ENCODE results near the gene EXOC3L1.
A peak's percentile ranks its signal among the peaks of the same experiment; 100 is the strongest.

The EXOC3L1 gene

DNA sequence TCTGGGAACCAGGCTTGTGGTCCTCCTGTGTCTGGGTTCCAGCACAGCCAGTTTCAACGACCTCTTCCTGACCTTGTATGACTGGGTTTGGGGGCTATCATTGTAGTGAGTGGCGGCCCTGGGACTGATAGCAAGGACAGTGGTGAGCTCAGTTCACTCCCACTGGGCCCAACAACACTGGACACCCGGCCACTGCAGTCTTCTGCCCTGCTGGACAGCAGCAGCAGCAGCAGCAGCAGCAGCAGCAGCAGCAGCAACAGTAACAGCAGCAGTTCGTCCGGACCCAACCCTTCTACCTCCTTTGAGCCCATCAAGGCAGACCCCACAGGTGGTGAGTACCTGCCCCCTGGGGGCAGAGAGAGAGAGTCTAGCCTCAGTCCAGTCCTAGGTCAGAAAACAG, 5.7 kb upstream of the EXOC3L1 start:
- no peak for DNase-seq

DNA sequence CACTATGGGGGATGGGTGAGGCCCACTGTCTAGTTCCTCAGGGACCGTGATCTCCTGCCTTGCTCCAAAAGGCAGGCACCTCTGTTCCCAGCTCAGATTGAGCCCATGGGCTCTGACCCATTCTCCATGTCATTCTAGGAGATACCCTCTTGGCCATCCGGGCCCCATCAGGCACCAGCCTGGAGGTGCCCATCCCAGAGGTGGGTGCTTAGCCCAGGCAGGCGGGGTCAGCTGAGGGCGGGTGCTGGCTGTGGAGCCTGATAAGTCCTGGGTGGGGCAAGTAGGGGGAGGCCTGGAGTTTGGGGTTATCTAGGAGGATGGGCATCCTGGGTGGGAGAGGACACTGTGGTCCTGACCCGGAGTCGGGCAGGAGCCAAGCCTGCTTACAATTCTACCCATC, 4.3 kb upstream of the EXOC3L1 start:
- DNase-seq, result no peak

GRCh38 chr16:67193536-67193935, 3.6 kb upstream of the EXOC3L1 start:
- DNase-seq, result no peak

- no peak for DNase-seq
These were observed 2.9 kb upstream of the EXOC3L1 start for GRCh38 chr16:67192781-67193361.

- DNase-seq, result peak; percentile 94
These were observed 2.2 kb upstream of the EXOC3L1 start, which contains the start of gene E2F4 for GRCh38 chr16:67191995-67192681. E2F4 (plus strand) TSS chr16:67192155; CDS start chr16:67192228, 73 bp downstream.

GRCh38 chr16:67191411-67191994, 1.6 kb upstream of the EXOC3L1 start:
- no peak for DNase-seq

- no peak for DNase-seq
These were observed 788 bp upstream of the EXOC3L1 start for GRCh38 chr16:67190448-67191399.

DNA sequence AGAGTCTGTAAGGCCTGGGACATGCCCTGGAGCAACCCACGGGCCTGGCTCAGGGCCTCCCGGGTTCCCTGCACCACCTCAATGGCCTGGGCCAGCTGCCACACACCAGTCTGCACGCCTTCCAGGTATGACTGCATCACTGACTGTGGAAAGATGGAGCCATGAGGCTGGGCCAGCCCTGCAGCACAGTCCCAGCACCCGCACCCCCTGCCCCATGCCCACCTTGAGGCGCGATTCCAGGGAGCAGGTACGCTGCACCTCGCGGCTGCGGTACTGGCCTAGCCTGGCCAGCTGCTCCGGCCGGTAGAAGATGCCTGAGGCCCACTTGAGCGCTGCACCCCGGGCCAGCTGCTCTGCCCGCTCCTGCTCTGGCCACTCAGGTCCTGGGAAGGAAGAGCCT, 1.1 kb downstream of the EXOC3L1 start:
- DNase-seq, result no peak

DNA sequence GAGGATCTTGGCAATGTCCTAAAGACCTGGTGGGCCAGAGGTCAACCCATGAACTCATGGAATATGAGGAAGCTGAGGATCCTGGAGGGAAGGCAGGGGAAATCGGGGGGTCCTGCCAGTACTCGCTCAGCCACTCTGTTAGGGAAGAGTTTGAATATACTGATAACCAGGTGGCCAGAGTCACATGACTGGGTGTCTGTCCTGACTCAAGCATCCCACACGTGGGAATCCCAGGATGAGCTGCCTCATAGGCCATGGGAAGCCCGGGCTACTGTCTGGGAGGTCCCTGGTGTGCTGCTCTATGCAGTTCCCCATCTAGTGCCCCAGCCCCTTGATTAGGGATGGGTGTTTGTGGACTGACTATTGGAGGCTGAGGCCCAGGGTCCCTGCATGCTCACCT, 1.6 kb downstream of the EXOC3L1 start:
- DNase-seq, result no peak

GRCh38 chr16:67187175-67187890, 2.6 kb downstream of the EXOC3L1 start:
- DNase-seq, result no peak

- no peak for DNase-seq
These were observed 3.4 kb downstream of the EXOC3L1 start for GRCh38 chr16:67186550-67186950.

GRCh38 chr16:67185651-67186134, 4.2 kb downstream of the EXOC3L1 start:
- DNase-seq, result no peak

- DNase-seq, result peak; percentile 94
These were observed 4.8 kb downstream of the EXOC3L1 start for GRCh38 chr16:67184995-67185650.

DNA sequence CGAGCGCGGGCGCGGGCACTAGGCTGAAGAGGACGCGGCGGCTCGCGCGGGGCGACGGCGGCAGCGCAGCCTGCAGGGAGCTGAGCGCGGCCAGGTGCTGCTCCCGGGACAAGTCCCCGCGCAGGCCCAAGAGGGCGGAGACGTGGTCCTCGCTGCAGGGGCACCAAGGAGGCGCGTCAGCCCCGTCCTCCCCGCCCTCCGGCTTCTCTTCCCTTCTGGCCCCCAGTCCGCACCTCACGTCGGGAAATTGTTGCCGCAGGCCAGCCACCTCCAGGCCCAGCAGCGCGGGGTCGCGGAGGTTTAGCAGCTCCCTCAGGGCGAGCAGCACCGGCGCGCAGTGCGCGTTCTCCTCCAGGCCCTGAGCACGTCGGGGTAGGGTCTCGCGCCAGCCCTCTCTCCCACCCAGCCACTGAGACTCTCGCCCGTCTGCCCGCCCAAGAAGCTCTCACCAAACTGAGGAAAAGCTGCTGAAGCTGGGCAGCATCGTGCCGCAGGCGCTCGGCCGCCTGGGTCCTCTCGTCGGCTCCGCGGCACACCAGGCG, 5.4 kb downstream of the EXOC3L1 start:
- no peak for DNase-seq

DNA sequence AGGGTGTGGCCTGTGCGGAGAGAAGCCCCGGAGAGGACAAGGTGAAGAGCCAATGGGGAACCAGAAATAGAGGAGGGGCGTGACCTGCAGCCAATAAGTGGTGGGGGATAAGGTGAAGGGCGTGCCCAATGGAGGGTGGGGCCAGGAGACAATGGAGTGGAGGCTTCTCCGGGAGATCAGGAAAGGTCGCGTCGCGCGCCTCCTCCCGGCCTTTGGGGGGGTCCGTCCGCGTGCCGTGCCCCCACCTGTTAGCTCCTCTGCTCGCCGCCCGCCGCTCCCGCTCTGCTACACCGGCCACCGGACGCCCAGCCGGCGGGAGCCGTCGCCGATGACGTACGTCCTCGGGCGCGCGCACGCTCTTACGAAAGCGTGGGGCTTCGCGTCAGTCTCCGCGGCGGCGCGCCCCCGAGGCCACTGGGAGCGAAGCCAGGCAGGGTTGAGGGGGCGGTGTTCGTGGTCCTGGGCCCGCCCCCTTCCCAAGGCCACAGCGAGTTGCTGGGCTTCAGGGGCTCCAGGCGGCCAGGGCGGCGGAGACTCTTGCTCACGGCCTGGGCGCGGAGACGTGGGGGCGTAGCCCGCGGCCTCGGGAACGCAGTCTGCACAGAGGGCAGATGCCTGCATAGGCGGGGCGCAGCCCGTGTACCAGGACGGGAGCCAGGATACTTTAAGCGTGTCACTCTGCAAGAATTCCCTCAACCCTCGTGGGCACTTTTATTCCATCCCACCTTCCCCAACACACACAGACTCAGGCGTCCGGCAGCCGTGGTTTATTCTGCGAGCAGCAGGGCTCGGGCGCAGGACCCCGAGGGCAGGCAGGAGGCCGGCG, 6.1 kb downstream of the EXOC3L1 start, which contains the start of gene MATCAP1:
TSS of gene MATCAP1 (minus strand) at position 337 of the 826 bp plus-strand sequence. CDS start 3,353 bp downstream, outside the sequence.
- peak; percentile 97 for DNase-seq

DNA sequence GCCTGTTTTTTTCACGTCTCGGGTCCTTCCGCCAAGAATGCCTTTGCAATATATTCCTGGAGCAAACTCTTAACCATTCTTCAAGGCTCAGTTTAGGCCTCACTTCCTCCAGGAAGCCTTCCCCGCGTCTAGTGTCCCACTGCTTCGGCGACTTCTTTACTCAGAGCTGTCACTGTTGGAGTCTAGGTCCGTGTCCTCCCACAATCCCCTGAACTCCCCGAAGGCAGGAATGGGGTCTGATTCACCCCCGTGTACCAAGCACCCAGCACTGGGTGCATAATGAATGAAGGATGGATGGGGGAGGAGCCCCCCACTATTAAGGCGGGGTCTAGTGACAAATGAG, 6.7 kb downstream of the EXOC3L1 start:
- DNase-seq, result no peak

- DNase-seq, result no peak
These were observed 7.6 kb downstream of the EXOC3L1 start for GRCh38 chr16:67182288-67182687.

GRCh38 chr16:67181346-67181745, 8.6 kb downstream of the EXOC3L1 start:
- no peak for DNase-seq

DNA sequence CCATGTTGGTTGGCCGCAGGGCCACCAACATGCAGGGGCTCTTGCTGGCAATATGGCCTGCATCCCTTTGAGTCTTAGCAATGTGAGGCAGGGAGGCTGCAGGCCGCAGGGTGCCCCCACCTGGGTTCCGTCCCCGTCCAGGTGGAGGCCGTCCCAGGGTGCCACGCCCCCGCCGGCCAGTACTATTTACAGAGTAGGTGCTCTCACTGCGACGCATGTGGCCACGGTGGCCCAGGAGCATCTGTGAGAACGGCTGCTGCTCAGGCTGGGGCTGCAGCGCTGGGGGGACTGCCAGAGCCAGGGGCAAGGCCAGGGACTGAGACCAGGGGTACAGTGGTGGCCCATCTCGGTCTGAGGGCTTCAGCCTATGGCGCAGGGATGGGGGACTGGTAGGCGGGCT, 9.8 kb downstream of the EXOC3L1 start:
- DNase-seq, result no peak

DNA sequence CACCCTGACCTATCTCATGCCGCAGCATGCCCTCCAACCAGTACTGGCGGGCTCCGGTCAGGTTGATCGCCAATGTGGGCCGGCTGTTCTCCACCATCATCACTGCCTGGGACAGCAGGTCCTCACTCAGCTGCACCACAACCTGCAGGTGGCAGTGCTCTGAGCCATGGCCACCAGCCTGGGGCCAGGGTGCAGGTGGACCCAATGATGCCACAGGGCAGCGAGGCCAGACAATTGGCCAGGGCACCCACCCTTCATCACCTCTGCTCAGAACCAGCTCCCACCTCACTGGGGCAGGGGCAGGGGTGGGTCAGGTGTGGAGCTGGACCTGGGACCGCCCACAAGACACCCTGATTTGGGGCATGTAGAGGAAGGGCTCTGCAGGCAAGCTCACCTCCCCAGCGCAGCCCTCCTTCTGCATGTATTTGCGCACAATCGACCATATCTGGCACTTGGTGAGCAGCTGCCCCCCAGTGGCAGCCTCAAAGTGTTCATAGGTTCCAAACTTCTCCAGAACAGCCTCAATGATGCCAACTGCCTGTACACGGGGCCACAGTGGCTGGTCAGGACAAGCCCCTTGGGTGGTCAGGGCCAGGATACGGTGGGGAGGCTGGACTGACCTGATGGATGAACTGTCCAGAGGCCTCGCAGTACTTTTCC, 10.4 kb downstream of the EXOC3L1 start:
- DNase-seq, result peak; percentile 22
